Hematopoietic multipotent progenitor cell treated with erythropoietin and hydrocortisone succinate and interleukin-3 and kit ligand, for 17 days (in vitro differentiated cells): Measurements from ENCODE around the gene ABLIM2.

ENCODE experiments used
- DNase-seq: peaks from one replicate; pipeline ENCODE4 v3.0.0-alpha.2; 2015; ENCODE audit warnings: low spot score

The ABLIM2 gene

DNA sequence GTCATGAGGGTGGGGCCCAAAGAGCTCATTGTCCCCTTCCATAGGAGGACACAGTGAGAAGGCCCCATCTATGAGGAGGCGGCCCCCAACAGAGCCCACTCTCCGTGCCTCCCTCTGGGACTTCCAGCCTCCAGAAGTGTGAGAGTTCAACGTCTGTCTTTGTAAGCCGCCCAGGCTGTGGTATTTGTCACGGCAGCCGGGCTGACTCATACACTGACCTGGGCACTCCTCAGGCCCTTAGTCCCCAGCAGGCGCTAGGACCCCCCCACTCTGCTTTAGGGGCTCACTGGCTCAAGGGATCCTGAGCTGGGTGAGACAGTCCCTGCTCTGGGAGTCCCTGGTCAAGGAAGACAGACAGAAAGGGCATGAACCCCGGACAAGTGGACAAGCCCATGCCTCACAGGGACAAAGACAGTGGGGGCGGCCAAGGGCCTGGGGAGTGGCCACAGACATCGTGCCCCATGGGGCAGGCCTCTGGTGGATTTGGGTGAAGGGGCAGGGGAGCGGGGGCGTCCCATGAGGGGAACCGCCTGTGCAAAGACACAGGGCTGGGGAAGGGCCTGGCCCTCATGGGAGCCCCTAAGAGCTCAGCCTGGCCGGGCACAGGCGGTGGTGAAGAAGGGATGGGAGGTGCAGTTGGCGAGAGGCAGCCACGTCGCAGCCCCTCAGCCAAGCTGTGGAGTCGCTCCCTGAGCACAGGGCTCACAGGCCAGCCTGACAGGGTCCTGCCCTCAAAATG is 21.5 kb downstream of the ABLIM2 start:
- no peak for DNase-seq

DNA sequence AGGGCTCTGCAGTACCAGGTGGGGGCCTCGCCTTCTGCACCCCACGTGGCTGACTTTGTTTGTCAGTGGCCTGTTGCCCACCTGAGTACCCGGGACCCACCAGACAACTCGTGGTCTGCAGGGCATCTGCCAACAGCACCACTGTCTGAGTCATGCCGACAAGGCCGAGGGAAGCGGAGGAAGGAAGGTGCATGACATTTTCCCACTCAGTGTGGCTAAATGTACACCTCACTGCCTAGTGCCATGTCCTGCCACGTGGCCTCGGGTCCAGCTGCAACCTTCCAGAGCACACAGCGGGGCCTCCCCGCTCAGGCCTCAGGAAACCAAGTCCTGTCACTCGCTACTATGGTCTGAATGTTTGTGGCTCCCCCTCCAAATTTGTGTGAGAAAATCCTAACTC is 22.1 kb downstream of the ABLIM2 start:
- no peak for DNase-seq

DNA sequence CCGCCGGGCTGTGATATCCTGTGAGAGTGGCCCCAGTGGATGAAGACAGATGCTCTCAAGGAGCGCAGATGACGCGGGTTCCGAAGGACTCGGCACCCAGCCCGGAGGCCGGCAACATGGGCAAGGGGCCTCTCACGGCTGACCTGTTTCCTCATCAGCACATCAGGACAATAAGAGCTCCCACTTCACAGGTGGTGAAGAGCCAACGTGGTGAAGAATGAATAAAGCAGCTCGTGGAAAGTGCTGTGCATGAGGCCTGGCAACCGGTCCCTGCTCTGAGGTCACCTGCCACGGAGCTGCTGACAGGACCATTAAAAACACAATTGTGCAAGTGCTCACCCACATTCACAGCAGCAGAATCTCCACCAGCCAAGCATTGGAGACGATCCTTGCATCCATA is 22.9 kb downstream of the ABLIM2 start:
- DNase-seq = no peak

DNA sequence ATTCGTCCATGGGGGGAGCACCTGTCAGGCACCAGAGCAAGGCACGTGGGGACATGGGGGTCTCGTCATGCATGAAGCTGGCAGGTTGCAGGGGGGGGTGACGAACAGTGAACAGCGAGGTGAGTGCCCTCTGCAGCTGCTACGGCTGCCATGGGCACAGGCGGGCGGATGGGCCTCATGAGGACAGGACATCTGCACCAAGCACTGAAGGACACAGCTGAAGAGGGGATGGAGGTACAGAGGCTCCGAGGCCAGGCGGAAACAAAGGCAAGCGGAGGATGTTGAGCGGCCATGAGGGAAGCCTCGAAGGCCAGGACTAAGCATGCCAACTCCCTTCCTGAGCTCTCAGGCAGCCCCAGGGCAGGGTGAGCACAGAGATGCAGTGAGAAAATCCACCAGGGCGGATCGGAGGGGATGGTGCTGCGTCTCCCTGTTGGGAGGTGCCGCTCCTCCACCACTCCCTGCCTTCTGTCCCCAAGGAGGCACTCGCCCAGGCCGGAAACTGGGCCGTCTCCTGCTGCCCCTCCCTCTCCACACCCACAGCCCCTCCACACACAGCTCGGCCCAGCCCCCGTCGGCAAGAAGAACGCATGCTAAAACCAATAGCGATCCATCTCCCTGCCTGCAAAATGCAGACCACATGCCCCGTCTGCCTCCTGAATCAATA is 24.6 kb downstream of the ABLIM2 start:
- DNase-seq = no peak

GRCh38 chr4:8132947-8133705 is 25.5 kb downstream of the ABLIM2 start:
- no peak for DNase-seq

DNA sequence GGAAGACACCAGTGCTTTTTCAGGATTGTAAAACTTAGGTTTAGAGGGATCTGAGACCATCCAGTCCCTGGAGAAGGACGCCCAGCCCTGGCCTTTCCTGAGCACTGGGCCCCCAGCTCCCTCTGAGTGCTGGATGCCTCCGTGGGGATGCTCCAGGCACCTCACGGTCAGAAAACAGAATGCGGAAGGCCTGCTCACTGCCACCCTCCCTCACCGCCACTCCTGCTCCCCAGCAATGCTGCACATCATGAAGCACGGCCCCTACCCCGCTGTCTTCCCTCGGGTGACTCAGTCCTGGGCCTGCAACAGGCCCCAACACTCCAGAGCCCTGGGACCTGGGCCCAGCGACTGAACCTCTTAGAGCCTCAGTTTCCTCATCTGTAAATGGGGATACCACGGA is 26.2 kb downstream of the ABLIM2 start:
- DNase-seq = no peak

DNA sequence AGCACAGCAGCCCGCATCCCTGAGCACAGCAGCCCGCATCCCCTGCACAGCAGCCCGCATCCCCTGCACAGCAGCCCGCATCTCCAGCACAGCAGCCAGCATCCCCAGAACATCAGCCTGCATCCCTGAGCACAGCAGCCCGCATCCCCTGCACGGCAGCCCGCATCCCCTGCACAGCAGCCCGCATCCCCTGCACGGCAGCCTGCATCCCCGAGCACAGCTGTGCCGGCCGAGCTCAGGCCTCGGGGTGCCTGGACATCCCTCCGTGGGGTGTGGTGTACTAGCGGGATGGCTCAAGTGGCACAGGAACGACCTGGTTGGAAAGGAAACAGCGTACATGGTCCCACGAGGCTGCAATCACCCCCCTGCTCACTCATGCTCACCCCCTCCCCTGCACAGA is 26.8 kb downstream of the ABLIM2 start:
- DNase-seq = no peak

- DNase-seq = no peak
Observed at GRCh38 chr4:8131210-8131609, 27.4 kb downstream of the ABLIM2 start.

DNA sequence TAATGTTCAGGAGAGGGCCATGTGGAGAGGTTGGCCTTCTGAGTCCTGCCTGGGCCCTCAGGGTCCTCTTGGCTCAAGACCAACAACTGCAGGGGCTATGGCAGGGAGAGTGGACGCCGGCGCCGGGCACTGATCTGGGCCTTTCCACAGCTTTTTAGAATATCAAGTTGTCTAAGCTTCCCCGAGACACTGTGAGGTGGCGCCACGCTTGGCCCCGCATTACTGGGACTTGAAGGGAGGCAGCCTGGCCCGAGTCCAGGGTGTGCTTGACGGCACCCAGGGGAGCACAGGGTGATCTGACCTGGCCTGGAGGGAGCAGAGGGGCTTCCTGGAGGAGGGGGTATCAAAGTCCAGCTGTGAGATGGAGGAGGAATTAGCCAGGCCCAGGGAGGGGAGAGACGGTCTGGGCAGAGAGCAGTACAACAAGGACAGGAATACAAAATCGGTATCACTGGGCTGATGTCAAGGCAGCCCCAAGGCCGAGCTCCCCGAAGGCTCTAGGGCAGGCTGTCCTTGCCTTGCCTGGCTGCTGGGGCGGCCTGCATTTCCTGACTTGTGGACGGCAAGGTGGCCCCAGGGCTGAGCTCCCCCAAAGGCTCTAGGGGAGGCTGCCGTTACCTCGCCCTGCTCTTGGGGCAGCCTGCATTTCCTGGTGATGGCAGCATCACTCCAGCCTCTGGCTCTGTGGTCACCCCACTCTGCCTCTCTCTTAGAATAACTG is 28.1 kb downstream of the ABLIM2 start:
- no peak for DNase-seq

DNA sequence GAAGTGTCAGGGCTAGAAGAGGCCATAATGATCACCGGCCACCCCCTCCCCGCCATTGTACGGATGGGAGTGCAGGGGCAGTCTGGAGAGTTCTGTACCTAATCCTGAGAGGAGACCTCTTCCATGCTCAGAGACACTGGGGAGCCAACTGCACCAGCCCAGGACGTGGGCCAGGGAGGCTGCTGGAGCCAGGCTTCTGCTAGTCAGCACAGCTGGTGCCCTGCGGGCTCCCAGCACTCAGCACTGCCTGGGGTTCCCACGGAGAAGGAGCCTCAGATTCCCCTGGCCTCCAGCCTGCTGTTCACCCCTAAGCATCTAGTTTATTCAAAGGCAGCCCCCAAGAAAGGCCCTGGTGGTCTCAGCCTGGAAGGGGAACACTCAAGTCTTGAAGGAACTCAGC is 28.8 kb downstream of the ABLIM2 start:
- DNase-seq = no peak

DNA sequence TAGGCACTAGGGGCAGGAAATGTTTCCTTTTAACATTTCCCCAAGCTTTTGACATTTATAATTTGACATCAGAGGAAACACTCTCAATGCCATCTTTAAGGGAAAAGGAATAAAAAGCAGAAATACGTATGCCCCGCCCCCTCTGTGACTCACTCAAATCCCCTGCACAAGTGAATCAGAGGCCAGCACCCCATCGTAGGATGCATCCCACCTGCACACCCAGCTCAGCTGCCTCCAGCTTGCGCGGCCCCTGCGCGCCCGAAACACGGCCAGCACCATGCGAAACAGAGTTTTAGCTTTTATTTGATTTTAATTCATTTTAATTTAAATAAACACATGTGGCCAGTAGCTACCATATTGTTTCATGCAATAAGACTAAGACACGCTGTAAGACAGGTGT is 29.5 kb downstream of the ABLIM2 start:
- DNase-seq = no peak

DNA sequence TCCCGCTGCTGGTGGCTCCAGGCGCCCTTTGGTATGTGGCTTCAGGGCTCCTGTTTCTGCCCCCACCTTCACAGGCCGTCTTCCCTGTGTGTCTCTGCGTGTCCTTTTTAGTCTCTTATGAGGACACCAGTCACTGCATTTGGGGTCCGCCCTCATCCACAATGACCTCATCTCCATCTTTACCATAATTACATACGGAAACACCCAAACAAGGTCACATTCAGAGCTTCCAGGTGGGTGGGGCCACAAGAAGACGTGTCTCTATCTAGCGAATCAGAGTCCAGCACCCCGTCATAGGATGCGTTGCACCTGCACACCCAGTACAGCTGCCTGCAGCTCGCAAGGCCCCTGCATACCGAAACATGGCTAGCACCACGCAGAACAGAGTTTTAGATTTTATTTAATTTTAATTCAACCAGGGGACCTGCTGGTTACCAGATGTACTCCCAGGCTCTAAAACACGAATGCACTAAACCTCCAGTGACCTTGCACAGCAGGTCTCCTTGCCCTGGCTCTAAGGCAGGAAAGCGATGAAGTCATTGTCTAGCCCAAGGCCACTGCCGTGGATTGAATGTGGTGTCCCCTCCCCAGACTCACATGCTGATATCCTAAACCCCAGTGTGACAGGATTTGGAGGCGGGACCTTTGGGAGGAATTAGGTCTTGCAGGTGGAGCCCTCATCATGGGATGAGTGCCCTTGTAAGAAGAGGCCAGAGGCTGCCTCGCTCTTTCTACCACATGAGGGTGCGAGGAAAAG is 30.3 kb downstream of the ABLIM2 start:
- no peak for DNase-seq

DNA sequence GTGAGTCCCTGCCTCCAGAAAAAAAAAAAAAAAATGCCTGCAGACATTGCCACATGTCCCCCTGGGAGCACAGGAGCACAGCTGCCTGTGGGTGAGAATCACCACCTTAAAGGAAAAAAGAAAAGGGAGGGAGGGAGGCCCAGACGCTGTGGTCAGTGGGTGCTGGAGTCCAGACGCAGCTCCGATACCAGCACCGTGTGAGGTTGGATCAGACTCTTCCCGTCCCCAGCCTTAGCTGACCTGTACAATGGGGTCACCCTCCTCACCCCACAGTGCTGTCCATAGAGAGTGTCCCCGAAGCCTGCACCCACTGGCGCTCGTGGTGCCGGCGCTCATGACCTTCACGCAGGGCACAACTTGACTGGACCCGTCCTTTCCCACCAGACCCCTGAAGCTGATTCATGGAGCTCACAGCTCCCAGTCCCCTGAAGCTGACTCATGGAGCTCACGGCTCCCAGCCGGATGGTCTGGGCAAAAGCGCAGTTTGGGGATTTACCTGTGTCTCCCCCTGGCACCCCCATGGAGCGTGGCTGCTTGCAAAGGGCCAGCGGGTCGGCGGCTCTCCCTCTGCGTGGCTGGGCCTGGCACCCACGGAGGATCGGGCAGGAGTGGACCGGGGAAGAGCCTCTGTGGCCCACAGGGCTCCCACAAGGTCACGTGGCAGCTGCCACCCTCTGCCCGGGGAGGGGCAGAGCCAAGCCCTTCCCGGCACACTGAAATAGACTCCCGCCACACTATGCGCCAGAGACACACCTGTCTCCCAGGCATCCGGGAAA is 31.4 kb downstream of the ABLIM2 start:
- DNase-seq = no peak

DNA sequence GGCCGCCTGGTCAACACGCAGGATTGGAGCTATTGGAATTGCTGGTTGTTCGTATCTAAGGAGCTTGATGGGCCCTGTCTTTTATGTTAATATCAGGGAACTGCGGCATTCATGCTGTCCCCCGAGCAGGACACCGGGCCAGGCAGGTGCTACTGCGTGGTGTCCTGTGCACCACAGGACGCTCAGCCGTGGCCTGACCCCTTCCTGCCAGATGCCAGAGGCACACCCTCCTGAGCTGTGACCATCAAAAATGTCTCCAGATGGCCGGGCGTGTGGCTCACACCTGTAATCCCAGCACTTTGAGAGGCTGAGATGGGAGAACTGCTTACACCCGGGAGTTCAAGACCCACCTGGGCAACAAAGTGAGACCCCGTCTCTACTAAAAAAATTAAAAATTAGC is 32.1 kb downstream of the ABLIM2 start:
- DNase-seq = no peak

DNA sequence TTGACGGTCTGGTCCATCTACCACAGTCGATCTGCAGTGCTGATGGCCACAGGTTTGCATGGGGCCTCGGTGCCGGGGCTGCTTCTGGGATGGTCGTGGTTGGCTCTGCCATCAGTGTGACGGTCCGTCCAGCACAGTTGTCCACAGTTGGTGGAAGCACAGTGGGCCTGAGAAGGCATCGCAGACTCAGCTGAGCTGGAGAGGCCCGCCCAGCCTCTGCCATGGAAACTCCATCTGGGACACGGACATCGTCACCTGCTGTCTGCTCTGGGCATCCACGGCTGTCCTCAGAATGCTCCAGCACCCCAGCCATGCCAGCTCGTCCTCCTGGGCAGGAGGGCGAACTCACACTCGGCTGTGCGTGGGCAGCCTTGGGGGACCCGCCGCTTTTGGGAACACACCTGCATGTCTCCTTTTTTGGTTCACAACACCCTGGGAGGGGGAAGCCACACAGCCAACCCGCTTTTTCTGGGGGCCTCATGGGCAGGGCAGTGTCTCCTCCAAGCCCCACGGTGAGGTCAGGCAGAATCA is 33.0 kb downstream of the ABLIM2 start:
- no peak for DNase-seq

DNA sequence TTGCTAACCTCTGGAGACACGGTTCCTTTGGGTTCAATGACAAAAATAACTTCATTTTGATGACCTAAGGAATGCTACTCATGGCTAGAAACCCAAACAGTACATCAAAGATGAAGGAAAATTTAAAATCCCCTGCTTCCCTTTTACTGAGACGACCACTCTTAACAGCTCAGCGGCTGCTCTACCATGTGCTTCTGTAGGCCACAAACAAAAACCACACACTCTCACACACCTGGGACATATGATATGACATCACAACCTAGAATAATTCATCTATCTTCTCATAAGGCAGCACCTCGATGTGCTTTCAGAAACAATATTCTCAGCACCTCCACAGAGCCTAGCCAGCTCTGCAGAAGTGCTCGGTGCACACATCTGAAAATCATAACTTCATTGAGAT is 34.7 kb downstream of the ABLIM2 start:
- no peak for DNase-seq

DNA sequence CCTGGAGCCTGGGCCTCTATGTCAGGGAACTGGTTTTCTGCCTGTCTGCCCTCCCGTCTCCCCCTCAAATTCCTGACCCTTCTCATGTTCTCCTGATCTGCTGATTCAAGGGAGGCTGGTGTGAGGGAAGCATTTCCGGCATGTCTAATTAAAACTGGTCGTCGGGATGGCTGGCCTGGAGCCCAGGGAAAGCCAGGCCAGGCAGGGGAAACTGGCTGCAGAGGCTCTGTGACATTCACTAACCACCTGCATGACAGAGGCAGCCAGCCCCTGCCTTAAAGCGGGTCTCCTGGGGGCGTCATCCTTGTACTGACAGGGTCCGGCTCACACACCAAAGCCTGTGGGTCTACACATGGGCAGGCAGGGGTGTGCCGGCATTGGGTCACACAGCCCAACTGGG is 35.2 kb downstream of the ABLIM2 start:
- no peak for DNase-seq

DNA sequence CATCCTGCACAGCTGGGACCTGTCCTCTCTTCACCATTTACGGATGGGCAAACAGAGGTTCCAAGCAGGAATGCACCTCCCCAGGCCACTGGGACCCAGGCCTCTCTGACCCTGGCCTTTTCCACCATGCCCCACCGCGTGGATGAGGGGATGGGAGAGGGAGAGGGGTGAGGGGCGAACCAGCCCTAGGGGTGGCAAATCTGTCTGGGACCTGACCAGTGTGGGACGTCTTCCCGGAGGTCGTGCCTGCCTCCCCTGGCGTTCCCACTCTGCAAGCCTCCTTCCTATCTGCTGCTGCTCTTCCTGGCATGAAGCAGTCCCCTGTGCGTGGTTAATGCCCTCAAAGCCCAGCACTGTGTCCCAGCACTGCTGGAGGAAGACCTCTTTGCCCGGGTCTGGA is 35.9 kb downstream of the ABLIM2 start:
- no peak for DNase-seq

GRCh38 chr4:8121292-8122015 is 37.2 kb downstream of the ABLIM2 start:
- DNase-seq = no peak

- DNase-seq = no peak
Observed at GRCh38 chr4:8120501-8120900, 38.1 kb downstream of the ABLIM2 start.
